SK-N-SH (cell line): ENCODE results near the gene HSPA4L. TPM values are rescaled to one million over a fixed set of nuclear protein-coding genes. Genes with fewer than 3 reads are reported as not detected.

Source experiments
- CTCF ChIA-PET: fragments of 300-600, 350-600 bp; formaldehyde crosslinking; extraction: SDS; loops from one replicate; lab custom pipeline; 2021; lab: Yijun Ruan, JAX
- POLR2A ChIA-PET: fragments of 350-600 bp; sonication (Branson Sonifier 250); formaldehyde crosslinking; extraction: SDS; loops from one replicate; lab custom pipeline; 2020; ENCODE audit warnings: antibody characterized with exemption, inconsistent platforms; lab: Yijun Ruan, JAX
- DNase-seq: peaks from one replicate; pipeline ENCODE4 v3.0.0; 2012
- H2AFZ ChIP-seq: fragments of 200-600 bp; sonication (generic); 2 replicates; pipeline ENCODE4 v1.8.1; 2016; ENCODE audit warnings: antibody characterized with exemption, mild to moderate bottlenecking, low read depth
- H3F3A ChIP-seq: fragments of 200-600 bp; sonication (generic); replicated peaks from 2 replicates; pipeline ENCODE3; 2016; ENCODE audit warnings: antibody characterized with exemption, mild to moderate bottlenecking; ENCODE audit not compliant: insufficient read depth
- H3K27ac ChIP-seq, 2 experiments: fragments of 200-500 bp in 1 of 2; fragments of 200-600 bp in 1 of 2; sonication (Bioruptor generic) in 1 of 2; sonication (generic), shearing (Covaris generic) in 1 of 2; 2 replicates each; pipeline versions ENCODE4 v1.5.1 to v1.6.1; 2014 to 2016; ENCODE audit warnings: low read depth in 2 of 2, inconsistent platforms in 1 of 2, low read length in 1 of 2, mild to moderate bottlenecking in 1 of 2, mixed read lengths in 1 of 2
- H3K27me3 ChIP-seq: fragments of 200-600 bp; sonication (generic), shearing (Covaris generic); 2 replicates; pipeline ENCODE4 v1.6.1; 2016; ENCODE audit warnings: mixed run types; ENCODE audit not compliant: insufficient read depth
- H3K36me3 ChIP-seq, 2 experiments: fragments of 200-500 bp in 1 of 2; fragments of 200-600 bp in 1 of 2; sonication (Bioruptor generic) in 1 of 2; sonication (generic) in 1 of 2; replicated peaks in 1 of 2; 2 replicates each; pipeline versions ENCODE3 to v1.5.1; 2014 to 2016; ENCODE audit warnings: low read length in 1 of 2, mild to moderate bottlenecking in 1 of 2; ENCODE audit not compliant: insufficient read depth in 2 of 2, control insufficient read depth in 1 of 2
- H3K4me1 ChIP-seq, 2 experiments: fragments of 200-500 bp in 1 of 2; fragments of 200-600 bp in 1 of 2; sonication (Bioruptor generic) in 1 of 2; sonication (generic), shearing (Covaris generic) in 1 of 2; 2 replicates each; pipeline versions ENCODE4 v1.5.1 to v1.6.1; 2014 to 2016; ENCODE audit warnings: low read depth in 1 of 2, low read length in 1 of 2, mixed run types in 1 of 2; ENCODE audit not compliant: insufficient read depth in 2 of 2, control insufficient read depth in 1 of 2
- H3K4me2 ChIP-seq: fragments of 200-600 bp; sonication (generic), shearing (Covaris generic); 2 replicates; pipeline ENCODE4 v1.6.1; 2017; ENCODE audit warnings: mixed run types
- H3K4me3 ChIP-seq, 2 experiments: fragments of 200-500 bp in 1 of 2; fragments of 200-600 bp in 1 of 2; sonication (Bioruptor generic) in 1 of 2; sonication (generic), shearing (Covaris generic) in 1 of 2; 2 replicates each; pipeline versions ENCODE4 v1.5.1 to v1.8.1; 2014 to 2016; ENCODE audit warnings: low read depth in 2 of 2, inconsistent platforms in 1 of 2, low read length in 1 of 2, mild to moderate bottlenecking in 1 of 2, mixed read lengths in 1 of 2, moderate library complexity in 1 of 2
- H3K79me2 ChIP-seq: fragments of 200-600 bp; sonication (generic); 2 replicates; pipeline ENCODE4 v1.8.1; 2017; ENCODE audit warnings: mild to moderate bottlenecking; ENCODE audit not compliant: insufficient read depth
- H3K9ac ChIP-seq: fragments of 200-600 bp; sonication (generic); 2 replicates; pipeline ENCODE4 v1.6.1; 2017; ENCODE audit warnings: mixed run types
- H3K9me2 ChIP-seq: fragments of 200-600 bp; sonication (generic); 2 replicates; pipeline ENCODE4 v1.6.1; 2017; ENCODE audit warnings: mixed run types
- H3K9me3 ChIP-seq: fragments of 200-600 bp; sonication (generic); 2 replicates; pipeline ENCODE4 v1.6.1; 2017; ENCODE audit warnings: mixed run types, mild to moderate bottlenecking, moderate library complexity
- H4K20me1 ChIP-seq: fragments of 200-600 bp; sonication (generic); 2 replicates; pipeline ENCODE4 v1.6.1; 2017; ENCODE audit warnings: mild to moderate bottlenecking, mixed run types; ENCODE audit not compliant: insufficient read depth
- MXI1 ChIP-seq: IDR thresholded peaks from 2 replicates; pipeline ENCODE4 v1.6.1; 2012; ENCODE audit warnings: mild to moderate bottlenecking, low read depth, low read length, improper control_type of control experiment
- NRF1 ChIP-seq: IDR thresholded peaks from 2 replicates; pipeline ENCODE4 v1.6.1; 2012; ENCODE audit warnings: low read depth, mild to moderate bottlenecking, low read length
- PBX3 ChIP-seq: IDR thresholded peaks from 2 replicates; pipeline ENCODE4; 2012
- POLR2AphosphoS5 ChIP-seq: IDR thresholded peaks from 2 replicates; pipeline ENCODE4 v1.6.1; 2012; ENCODE audit warnings: low read depth, low read length
- RAD21 ChIP-seq: IDR thresholded peaks from 2 replicates; pipeline ENCODE4 v1.6.1; 2012; ENCODE audit warnings: mild to moderate bottlenecking, low read length
- RFX5 ChIP-seq: IDR thresholded peaks from 2 replicates; pipeline ENCODE4 v1.6.1; 2012; ENCODE audit warnings: mild to moderate bottlenecking, improper control_type of control experiment, low read length
- TAF1 ChIP-seq: IDR thresholded peaks from 2 replicates; pipeline ENCODE4 v1.6.1; 2012; ENCODE audit warnings: low read depth, mild to moderate bottlenecking, low read length, moderate library complexity, borderline replicate concordance
- YY1 ChIP-seq: IDR thresholded peaks from 2 replicates; pipeline ENCODE4 v1.4.0; 2012; ENCODE audit warnings: low read depth, mild to moderate bottlenecking
- WGBS: methylation state at CpG from one replicate; pipeline ENCODE4 v1.1.6; 2017; ENCODE audit warnings: low lambda C conversion rate; 5-methylcytosine and 5-hydroxymethylcytosine counted together
- polyA plus RNA-seq, 3 experiments: library from polyadenylated mRNA; depleted of rRNA; stranded (reverse); fragments of >200 nt; gene quantifications; 2 replicates each; pipeline ENCODE4 v1.2.3, GENCODE V29; 2012
- TF ChIP-seq, protein P1 (sequence below): IDR thresholded peaks from 2 replicates; pipeline ENCODE4 v1.6.1; 2012; ENCODE audit warnings: mild to moderate bottlenecking, low read depth, low read length, moderate library complexity
- TF ChIP-seq, protein P2 (sequence below): IDR thresholded peaks from 2 replicates; pipeline ENCODE4 v1.4.0; 2012; ENCODE audit warnings: low read depth
- TF ChIP-seq, protein P3 (sequence below): fragments of 150-350 bp; IDR thresholded peaks from 2 replicates; pipeline ENCODE4 v1.6.1; 2016; ENCODE audit warnings: mild to moderate bottlenecking, low read depth, low read length

Gene HSPA4L
- polyA plus RNA-seq, 1 of the 3 experiments (the other 2 are of a cell fraction), result 1.6 TPM

GRCh38 chr4:127793528-127793927 is 11.4 kb downstream of the HSPA4L start:
- WGBS, result 72% methylated on average over 1 of the region's 1 CpG
- H3K4me1 ChIP-seq, result no peaks in the 10 kb centered on the region; a peak in 1 of 4 replicates
- CTCF ChIA-PET, result interaction anchor here (1.0 kb wide), 1 partner anchor 189 kb away, joined by 3 read pairs; no protein-coding TSS in a partner anchor

GRCh38 chr4:127799711-127800110 is 17.6 kb downstream of the HSPA4L start:
- no peak for TF ChIP-seq NRF1
- TF ChIP-seq, protein P1, sequence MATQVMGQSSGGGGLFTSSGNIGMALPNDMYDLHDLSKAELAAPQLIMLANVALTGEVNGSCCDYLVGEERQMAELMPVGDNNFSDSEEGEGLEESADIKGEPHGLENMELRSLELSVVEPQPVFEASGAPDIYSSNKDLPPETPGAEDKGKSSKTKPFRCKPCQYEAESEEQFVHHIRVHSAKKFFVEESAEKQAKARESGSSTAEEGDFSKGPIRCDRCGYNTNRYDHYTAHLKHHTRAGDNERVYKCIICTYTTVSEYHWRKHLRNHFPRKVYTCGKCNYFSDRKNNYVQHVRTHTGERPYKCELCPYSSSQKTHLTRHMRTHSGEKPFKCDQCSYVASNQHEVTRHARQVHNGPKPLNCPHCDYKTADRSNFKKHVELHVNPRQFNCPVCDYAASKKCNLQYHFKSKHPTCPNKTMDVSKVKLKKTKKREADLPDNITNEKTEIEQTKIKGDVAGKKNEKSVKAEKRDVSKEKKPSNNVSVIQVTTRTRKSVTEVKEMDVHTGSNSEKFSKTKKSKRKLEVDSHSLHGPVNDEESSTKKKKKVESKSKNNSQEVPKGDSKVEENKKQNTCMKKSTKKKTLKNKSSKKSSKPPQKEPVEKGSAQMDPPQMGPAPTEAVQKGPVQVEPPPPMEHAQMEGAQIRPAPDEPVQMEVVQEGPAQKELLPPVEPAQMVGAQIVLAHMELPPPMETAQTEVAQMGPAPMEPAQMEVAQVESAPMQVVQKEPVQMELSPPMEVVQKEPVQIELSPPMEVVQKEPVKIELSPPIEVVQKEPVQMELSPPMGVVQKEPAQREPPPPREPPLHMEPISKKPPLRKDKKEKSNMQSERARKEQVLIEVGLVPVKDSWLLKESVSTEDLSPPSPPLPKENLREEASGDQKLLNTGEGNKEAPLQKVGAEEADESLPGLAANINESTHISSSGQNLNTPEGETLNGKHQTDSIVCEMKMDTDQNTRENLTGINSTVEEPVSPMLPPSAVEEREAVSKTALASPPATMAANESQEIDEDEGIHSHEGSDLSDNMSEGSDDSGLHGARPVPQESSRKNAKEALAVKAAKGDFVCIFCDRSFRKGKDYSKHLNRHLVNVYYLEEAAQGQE, result no peak
- no peak for TF ChIP-seq PBX3
- no peak for TF ChIP-seq TAF1
- TF ChIP-seq YY1, result no peak
- Histone ChIP-seq H3K9ac (no peak overlapping the region), H3K36me3 (peaks cover 0 to 11% of the 10 kb centered on the region in 2 experiments), H2AFZ (no peak overlapping the region), H3K9me2 (peaks cover 5% of the 10 kb centered on the region; the same call in 1 of the 2 replicates), H3K27ac (no peak overlapping the region), H3K4me1 (no peaks in the 10 kb centered on the region), H3K4me3 (no peak overlapping the region), H3K4me2 (no peak overlapping the region), H3K27me3 (no peaks in the 10 kb centered on the region), H3K79me2 (no peaks in the 10 kb centered on the region), H3K9me3 (no peaks in the 10 kb centered on the region), H3F3A (no peaks in the 10 kb centered on the region), H4K20me1 (no peaks in the 10 kb centered on the region)
- no peak for DNase-seq
- POLR2A ChIA-PET, result no interaction called here
- CTCF ChIA-PET, result interaction anchor here (0.7 kb wide), 1 partner anchor 9 kb away, joined by 4 read pairs; no protein-coding TSS in a partner anchor

More at GRCh38 chr4:127793528-127793927, 11.4 kb downstream of the HSPA4L start:
- TF ChIP-seq, protein P2, sequence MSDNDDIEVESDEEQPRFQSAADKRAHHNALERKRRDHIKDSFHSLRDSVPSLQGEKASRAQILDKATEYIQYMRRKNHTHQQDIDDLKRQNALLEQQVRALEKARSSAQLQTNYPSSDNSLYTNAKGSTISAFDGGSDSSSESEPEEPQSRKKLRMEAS, result no peak
- TF ChIP-seq, protein P3, sequence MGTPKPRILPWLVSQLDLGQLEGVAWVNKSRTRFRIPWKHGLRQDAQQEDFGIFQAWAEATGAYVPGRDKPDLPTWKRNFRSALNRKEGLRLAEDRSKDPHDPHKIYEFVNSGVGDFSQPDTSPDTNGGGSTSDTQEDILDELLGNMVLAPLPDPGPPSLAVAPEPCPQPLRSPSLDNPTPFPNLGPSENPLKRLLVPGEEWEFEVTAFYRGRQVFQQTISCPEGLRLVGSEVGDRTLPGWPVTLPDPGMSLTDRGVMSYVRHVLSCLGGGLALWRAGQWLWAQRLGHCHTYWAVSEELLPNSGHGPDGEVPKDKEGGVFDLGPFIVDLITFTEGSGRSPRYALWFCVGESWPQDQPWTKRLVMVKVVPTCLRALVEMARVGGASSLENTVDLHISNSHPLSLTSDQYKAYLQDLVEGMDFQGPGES, result no peak
- TF ChIP-seq MXI1 (no peak), POLR2AphosphoS5 (no peak), RFX5 (no peak), RAD21 (no peak)
- POLR2A ChIA-PET, result no interaction called here
- H3K9ac ChIP-seq, result no peak overlapping the region
- H3K4me3 ChIP-seq, result no peak overlapping the region
- no peak overlapping the region for H3K27ac ChIP-seq
- H3K9me3 ChIP-seq, result no peaks in the 10 kb centered on the region
- peaks cover 5% of the 10 kb centered on the region; the same call in 1 of the 2 replicates for H3K9me2 ChIP-seq
- H3K79me2 ChIP-seq, result no peaks in the 10 kb centered on the region
- no peak overlapping the region for H2AFZ ChIP-seq
- H4K20me1 ChIP-seq, result no peaks in the 10 kb centered on the region
- no peaks in the 10 kb centered on the region for H3K27me3 ChIP-seq
- DNase-seq, result no peak
- no peaks in the 10 kb centered on the region for H3F3A ChIP-seq
- H3K36me3 ChIP-seq, result no peaks in the 10 kb centered on the region
- no peak overlapping the region for H3K4me2 ChIP-seq
